Vagina (tissue), 2 donors: ENCODE measurements around the gene RNU7-1.

Experiments used
- CTCF ChIP-seq, 3 experiments: fragments of 450-650 bp in 2 of 3; fragments of 200-600 bp in 1 of 3; sonication (generic) in 1 of 3; IDR thresholded peaks; one replicate each; pipeline ENCODE4 v1.5.1; 2017 to 2019; ENCODE audit warnings: antibody characterized with exemption in 3 of 3, mild to moderate bottlenecking in 2 of 3, moderate library complexity in 2 of 3
- POLR2A ChIP-seq, 2 donors: fragments of 450-650 bp; IDR thresholded peaks; one replicate each; pipeline ENCODE4 v1.6.1; 2017; ENCODE audit warnings: antibody characterized with exemption in 2 of 2, mild to moderate bottlenecking in 2 of 2, moderate library complexity in 2 of 2
- POLR2AphosphoS5 ChIP-seq, 2 donors: sonication (generic); formaldehyde crosslinking; IDR thresholded peaks; one replicate each; pipeline ENCODE4 v1.9.0; 2017; ENCODE audit warnings: antibody characterized with exemption in 2 of 2, mild to moderate bottlenecking in 2 of 2, low read depth in 1 of 2; ENCODE audit not compliant: insufficient read depth in 1 of 2

GRCh38 chr12:6965026-6965661, 21.5 kb downstream of the RNU7-1 start:
- TF ChIP-seq POLR2AphosphoS5 (IDR thresholded peaks at IDR 0.05; ENCODE audit: insufficient read depth in 1 of 2, low read depth in 1 of 2) = peak; percentile 56 to 60
- TF ChIP-seq CTCF (IDR thresholded peaks at IDR 0.05) = peak; percentile 72 to 89 (median 72)
- TF ChIP-seq POLR2A (IDR thresholded peaks at IDR 0.05) = no peak
